GM19043 (cell line): ENCODE measurements around the gene SPEG.

ENCODE experiments used
- ATAC-seq: cut with Tn5 transposase; IDR thresholded peaks from one replicate; pipeline ENCODE4 v1.9.1; 2021; ENCODE audit warnings: low read depth; ENCODE audit not compliant: unreplicated experiment

The SPEG gene

DNA sequence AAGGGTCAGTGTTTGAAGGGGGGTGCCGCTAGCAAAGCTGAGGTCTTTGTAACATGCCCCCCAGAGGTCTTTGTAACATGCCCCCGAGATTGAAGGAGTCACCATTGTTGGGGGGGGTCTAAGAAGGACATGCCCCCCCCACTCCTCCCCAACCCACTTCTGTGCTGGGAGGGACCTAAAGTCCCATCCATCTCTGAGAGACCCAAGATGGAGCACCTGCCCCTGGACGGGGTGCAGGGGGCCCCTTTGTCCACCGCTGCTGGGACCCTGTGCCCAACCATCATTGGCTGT is 73.7 kb downstream of the SPEG start:
- ATAC-seq: no peak

DNA sequence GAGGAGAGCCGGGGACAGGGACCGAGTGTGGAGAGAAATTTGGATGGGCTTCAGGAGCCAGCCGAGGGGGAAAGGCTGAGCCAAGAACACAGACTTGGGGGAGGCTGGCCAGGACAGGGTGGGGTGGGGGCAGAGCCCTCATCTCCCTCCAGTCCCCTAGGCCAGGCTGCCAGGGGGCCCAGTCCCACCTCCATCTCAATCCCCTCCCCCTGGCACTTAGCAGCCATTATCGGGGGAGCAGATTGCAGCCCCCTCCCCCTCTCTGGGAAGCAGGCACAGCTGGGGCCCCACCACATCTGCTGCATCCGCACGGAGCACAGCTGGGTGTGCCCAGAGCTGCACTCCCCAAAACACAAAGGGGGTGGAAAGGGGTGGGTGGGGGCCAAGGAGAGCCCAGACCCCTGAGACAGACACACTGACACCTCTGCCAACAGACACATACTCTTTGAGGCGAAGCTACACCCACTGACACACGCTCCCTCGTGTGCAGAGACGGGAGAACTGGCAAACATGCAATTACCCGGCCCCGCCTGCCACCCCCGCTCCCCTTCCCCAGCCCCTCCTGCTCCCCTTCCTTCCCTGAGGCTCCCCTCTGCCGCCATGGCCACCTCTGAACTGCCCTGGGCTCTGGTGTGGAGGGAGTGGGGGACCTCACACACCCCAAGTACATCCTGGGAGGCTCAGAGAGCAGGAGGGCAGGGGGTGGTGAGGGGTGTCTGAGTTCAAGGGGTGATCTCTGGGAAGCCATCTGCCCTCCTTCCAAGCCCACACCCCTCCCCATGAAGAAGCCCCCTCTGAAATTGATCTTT is 74.5 kb downstream of the SPEG start:
- ATAC-seq: peak; percentile 19

GRCh38 chr2:219509780-219510511 is 75.3 kb downstream of the SPEG start:
- peak; percentile 62 for ATAC-seq

GRCh38 chr2:219510512-219511135 is 76.0 kb downstream of the SPEG start:
- ATAC-seq: no peak

- ATAC-seq: no peak
Measured at GRCh38 chr2:219511547-219512325, 77.1 kb downstream of the SPEG start.

GRCh38 chr2:219512524-219513216 is 78.0 kb downstream of the SPEG start:
- ATAC-seq: no peak

DNA sequence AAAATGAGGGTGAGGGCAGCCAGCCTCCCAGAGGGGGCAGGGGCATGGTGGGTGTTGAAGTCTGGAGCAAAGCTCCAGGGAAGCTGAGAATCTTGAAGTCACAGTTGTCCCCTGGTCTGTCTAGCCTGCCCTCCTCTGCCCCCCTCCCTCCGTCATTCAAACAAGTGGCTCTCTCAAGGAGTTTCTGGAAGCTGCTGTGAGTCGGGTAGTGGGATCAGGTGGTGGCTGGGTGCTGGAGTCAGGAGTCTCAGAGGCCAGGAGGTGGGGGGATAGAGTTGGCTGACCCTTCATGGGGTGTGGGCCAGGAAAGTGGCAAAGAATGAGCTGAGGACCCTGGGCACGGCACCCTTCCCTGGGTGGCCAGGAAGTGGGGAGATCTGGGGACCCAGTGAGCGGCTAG is 79.1 kb downstream of the SPEG start:
- no peak for ATAC-seq

DNA sequence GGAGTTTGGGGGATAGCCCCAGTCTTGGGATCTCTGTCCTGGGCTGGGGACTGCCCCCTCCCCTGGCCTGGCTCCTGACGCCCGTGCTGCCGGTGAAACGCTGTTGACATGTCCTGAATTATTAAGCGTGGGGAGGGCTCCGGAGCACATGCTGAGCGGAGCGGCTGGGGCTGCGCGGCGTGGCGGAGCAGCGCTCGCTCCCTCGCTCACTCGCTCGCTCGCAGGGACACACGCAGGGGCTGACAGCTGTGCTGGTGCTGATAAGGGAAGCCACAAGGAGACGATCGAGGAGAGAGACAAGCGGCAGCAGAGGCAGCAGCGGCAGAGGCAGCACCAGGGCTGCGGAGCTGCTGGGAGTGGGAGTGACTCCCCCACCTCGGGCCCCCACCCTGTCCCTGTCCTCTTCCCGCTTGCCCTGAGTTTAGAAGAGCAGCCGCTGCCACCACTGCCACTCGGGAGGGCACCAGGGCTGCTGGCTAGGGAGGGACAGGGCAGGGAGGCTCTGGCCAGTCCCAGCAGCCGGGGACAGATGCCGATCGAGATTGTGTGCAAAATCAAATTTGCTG is 79.6 kb downstream of the SPEG start, which contains the start of gene ASIC4:
ASIC4 (plus strand) TSS at position 287 of the 566 bp plus-strand sequence; CDS start at position 530, 243 bp downstream.
- ATAC-seq: no peak

GRCh38 chr2:219514836-219515235 is 80.2 kb downstream of the SPEG start:
- ATAC-seq: no peak

DNA sequence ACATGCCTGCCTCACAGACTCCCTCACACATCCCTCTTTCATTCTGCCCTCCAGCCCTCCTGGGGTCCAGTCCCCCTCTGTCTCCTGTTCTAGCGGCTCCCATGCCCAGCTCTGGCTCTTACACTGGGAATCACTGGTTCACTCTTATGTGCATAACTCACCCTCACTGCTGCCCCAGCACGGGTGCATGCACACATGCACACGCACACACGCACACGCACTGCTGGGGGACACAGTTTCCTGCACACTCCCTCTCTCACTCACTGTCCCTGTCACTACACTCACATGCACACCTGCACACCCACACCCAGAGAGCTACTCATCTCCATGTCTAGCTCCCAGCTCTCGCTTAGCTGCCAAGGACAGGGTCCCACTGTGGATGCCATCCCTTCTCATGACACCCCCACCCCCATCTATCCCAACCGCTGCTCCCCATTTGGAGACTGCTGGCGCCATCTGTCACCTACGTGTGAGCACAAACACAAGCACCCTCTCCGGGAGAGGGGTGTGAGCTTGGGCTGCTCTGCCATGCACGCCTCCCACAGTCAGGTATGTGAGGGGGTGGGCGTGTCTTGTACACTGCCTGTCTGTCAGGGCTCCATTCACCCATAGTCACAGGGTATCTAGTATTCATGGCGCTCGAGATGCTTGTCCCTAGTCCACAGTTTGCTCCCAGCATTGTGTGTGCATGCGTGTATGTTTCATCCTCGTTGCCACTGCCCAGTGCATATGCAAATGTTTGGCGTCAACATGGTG is 81.4 kb downstream of the SPEG start:
- ATAC-seq: no peak

GRCh38 chr2:219516888-219517287 is 82.2 kb downstream of the SPEG start:
- ATAC-seq: no peak

DNA sequence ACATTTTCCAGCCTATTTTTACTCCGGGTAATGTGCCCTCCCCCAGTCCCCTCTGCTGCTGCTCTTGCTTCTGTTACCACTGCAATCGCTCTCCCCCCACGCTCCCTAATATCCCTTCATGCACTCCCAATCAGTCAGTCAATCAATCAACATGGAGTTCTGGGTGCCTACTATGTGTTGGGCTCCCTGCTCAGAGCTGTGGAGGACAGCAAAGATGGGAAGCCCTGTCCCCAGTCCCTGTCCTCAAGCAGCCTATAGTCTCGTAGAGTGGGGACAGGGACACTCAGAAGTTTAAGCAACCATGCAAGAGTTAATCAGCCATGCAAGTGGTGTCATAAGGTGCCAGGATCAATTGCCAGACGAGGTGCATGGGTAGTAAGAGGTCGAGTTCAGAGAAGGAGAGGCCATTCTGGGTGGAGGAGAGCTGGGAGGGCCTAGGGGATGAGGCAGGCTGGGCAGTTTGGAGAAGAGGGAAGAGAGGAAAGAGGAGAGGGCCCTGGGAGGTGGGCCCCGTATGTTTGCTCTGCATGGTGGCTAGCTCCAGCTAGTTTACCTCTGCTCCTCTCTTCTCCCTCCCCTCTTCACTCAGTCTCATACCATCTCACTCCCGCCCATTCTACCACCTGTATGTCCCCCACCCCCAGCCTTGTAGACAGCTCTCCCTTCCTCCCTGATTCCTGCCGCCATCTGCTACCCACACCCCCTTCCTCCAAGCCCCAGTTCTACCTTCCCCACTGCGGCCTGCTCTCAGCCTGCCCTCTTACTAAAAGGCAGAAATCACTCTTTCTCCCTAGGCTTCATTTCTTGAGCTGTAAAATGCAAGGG is 83.5 kb downstream of the SPEG start:
- ATAC-seq: no peak

GRCh38 chr2:219519526-219519916 is 84.9 kb downstream of the SPEG start:
- no peak for ATAC-seq

DNA sequence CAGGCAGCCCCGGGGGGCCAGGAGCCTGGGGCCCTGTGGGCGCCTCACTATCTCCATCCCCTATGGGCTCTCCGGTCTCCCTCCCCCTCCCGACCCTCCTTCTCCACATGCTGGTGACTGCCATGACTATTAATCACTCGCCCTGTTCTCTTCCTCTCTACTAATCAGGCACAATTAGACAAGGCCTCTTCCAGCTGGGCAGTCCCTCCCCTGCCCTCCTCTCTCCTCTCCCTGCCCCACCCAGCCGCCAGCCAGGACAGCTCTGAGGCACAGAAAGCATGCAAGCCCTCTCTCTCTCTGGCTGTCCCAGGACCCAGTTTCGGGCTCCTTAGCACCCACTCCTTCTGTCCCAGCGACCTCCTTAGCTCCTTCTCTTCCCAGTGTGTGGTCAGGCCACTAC is 85.4 kb downstream of the SPEG start:
- ATAC-seq: no peak

DNA sequence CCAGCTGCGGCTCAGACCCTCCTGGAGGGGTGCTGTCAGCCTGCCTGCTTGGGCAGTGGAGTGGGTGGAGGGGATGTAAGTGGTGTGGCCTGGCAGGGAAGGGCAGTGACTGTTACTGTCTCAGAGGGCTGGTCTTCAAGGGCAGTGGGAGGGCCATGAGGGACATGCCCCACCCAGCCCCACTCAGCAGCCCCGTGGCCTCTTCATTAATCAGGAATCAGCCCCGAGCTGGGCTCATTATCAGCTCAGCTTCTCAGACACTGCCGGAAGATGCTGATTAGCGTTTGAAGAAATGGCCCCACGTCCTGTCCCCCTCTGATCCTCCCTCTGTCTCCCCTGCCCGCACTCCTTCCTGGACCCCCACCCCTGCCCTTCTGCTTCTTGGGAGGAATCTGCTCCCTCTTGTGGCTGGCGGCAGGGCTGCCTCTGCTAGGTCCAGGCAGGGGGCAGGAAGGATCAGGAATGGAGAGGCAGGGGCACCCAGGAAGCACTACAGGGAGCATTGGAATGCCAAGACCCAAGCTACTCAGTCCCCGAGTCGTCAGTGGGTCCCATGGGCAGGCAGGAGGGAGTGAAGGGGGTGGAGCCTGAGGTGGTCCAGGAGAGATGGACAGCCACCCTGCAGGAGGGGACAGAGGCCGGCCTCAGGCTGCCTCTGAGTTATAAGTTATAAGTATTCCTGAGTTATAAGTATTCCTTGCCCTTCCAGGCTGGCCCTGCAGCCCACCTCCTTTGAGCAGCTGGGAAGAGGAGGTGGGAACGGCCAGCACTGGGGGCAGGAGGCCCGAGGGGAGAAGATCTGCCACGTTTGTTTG is 86.6 kb downstream of the SPEG start:
- no peak for ATAC-seq

GRCh38 chr2:219522111-219523030 is 87.7 kb downstream of the SPEG start:
- ATAC-seq: no peak
